BLaER1 (cell line): ENCODE results near the gene PLEKHD1.

ENCODE experiments used
- H3K27ac ChIP-seq: shearing (Covaris generic); formaldehyde crosslinking; 2 replicates; pipeline ENCODE4 v1.8.1; 2022
- H3K27me3 ChIP-seq: shearing (Covaris generic); formaldehyde crosslinking; 2 replicates; pipeline ENCODE4 v1.8.1; 2022
- H3K36me3 ChIP-seq: shearing (Covaris generic); formaldehyde crosslinking; 2 replicates; pipeline ENCODE4 v1.8.1; 2022
- H3K4me1 ChIP-seq: shearing (Covaris generic); formaldehyde crosslinking; 2 replicates; pipeline ENCODE4 v1.8.1; 2022
- H3K4me2 ChIP-seq: shearing (Covaris generic); formaldehyde crosslinking; 2 replicates; pipeline ENCODE4 v1.8.1; 2022
- H3K4me3 ChIP-seq: shearing (Covaris generic); formaldehyde crosslinking; 2 replicates; pipeline ENCODE4 v1.8.1; 2022
- H3K9ac ChIP-seq: shearing (Covaris generic); formaldehyde crosslinking; 2 replicates; pipeline ENCODE4 v1.8.1; 2022
- H3K9me3 ChIP-seq: shearing (Covaris generic); formaldehyde crosslinking; 2 replicates; pipeline ENCODE4 v1.8.1; 2022
- H4K20me1 ChIP-seq: shearing (Covaris generic); formaldehyde crosslinking; 2 replicates; pipeline ENCODE4 v1.8.1; 2022
- Cebpa-rat ChIP-seq: shearing (Covaris generic); IDR thresholded peaks from 2 replicates; pipeline ENCODE4 v1.8.1; 2022

The PLEKHD1 gene

GRCh38 chr14:69505338-69506240 lies 21.1 kb downstream of the PLEKHD1 start:
- Histone ChIP-seq H3K27me3 (no peaks in the 10 kb centered on the region), H3K9ac (no peak overlapping the region), H3K4me2 (no peak overlapping the region), H3K9me3 (no peaks in the 10 kb centered on the region), H3K36me3 (no peaks in the 10 kb centered on the region), H3K27ac (no peak overlapping the region), H3K4me1 (no peaks in the 10 kb centered on the region), H3K4me3 (no peak overlapping the region), H4K20me1 (no peaks in the 10 kb centered on the region)
- TF ChIP-seq Cebpa-rat = no peak

DNA sequence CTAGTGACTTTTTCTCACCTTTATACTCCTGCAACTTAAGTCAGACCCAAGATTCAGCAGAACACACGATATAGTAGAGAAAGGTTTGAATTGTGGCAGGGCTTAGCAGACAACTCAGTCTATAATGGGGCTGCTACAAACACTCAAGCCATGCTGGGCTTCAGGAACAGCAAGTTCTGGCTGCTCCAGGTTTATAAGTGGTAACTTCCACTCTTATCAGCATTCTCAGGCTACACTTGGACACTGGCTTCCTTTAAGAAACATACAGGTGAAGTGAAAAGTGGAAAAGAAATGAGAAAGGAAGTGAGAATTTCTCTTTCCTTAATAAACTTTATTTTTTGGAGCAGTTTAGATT lies 21.7 kb downstream of the PLEKHD1 start:
- H3K27ac ChIP-seq = no peak overlapping the region
- no peaks in the 10 kb centered on the region for H3K4me1 ChIP-seq

DNA sequence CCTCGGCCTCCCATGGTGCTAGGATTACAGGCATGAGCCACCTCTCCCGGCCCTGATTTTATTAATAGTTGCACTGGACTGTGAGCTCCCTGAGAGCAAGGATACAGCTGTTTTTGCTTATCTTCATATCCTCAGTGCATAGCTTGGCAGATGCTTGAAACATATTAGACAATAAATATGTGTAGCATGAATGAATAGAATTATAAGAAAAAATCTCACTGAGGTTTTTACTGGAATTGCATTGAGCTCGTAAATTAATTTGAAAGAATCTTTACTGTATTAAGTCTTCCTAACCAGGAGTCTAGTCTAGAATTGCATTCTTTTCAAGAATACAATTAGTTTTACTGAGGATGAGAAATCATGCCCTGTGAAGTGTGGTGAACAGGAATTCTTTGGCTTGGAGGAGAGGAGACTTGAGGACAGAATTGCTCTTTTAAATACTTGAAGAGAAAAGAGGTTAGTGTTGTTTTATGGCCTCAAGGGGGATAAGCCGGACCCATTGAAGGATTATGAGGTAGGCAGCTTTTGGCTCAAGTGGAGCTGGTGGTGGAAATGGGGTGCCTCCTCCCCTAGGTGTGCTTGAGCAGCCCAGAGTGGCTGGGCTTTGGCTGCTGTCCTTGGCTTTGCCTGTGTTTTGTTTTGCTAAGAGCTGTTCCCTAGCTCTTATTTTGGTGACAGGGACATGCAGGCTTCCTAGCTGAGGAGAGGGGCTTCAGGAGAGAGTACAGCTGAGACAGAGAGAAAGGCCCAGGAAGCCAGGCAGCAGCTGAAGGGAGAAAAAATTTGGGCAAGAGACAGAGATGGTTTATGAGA lies 34.0 kb downstream of the PLEKHD1 start:
- no peak overlapping the region for H3K27ac ChIP-seq
- H3K4me1 ChIP-seq = no peaks in the 10 kb centered on the region
- no peaks in the 10 kb centered on the region for H4K20me1 ChIP-seq
- no peak overlapping the region for H3K4me3 ChIP-seq
- H3K4me2 ChIP-seq = no peak overlapping the region
- no peaks in the 10 kb centered on the region for H3K9me3 ChIP-seq
- H3K36me3 ChIP-seq = no peaks in the 10 kb centered on the region
- H3K27me3 ChIP-seq = no peaks in the 10 kb centered on the region
- TF ChIP-seq Cebpa-rat = no peak
- H3K9ac ChIP-seq = no peak overlapping the region

More for the DNA sequence above, 21.7 kb downstream of the PLEKHD1 start:
- H3K36me3 ChIP-seq = no peaks in the 10 kb centered on the region
- H3K4me2 ChIP-seq = no peak overlapping the region
- H3K4me3 ChIP-seq = no peak overlapping the region
- TF ChIP-seq Cebpa-rat = no peak
- H3K9me3 ChIP-seq = no peaks in the 10 kb centered on the region
- no peaks in the 10 kb centered on the region for H4K20me1 ChIP-seq
- no peak overlapping the region for H3K9ac ChIP-seq
- H3K27me3 ChIP-seq = no peaks in the 10 kb centered on the region

DNA sequence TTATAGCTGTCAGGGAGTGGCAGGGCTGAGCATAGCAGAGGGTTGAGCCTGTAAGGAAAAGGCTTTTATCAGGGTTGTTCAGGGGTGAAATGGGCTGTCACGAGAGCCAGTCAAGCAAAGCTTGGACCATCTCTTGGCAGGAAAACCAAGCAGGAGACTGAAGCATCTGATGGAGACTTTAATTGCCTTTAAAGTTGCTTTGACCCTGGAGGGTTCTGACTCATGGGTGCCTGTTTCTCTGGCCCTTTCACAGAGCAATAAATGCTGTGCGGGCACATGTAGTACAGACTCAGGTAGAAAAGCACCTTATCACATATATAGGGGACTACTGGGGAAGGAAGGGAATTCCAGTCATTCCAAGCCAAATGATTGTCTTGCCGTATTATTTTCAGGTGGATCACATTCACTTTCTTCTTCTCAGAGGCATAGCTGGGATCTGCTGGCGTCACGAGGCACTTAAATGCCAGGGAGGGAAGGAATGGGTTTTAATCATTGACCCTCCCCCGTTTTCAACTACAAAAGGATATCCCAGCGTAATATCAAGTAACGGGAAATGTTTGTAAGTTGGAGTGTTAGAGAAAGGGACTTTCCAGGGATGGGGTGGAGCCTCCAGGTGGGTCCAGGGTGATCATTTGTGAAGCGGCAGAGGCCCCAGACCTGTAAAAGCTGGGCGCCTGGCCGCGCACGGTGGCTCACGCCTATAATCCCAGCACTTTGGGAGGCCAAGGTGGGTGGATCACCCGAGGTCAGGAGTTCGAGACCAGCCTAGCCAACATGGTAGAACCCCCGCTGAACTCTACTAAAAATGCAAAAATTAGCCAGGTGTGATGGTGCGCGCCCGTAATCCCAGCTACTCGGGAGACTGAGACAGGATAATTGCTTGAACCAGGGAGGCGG lies 34.9 kb downstream of the PLEKHD1 start:
- Histone ChIP-seq H3K4me3 (no peak overlapping the region), H3K9me3 (no peaks in the 10 kb centered on the region), H3K27me3 (no peaks in the 10 kb centered on the region), H3K4me1 (peaks cover 6% of the 10 kb centered on the region; the same call in 1 of the 2 replicates), H3K4me2 (no peak overlapping the region), H3K9ac (no peak overlapping the region), H3K27ac (no peak overlapping the region), H4K20me1 (no peaks in the 10 kb centered on the region), H3K36me3 (no peaks in the 10 kb centered on the region)
- no peak for TF ChIP-seq Cebpa-rat

DNA sequence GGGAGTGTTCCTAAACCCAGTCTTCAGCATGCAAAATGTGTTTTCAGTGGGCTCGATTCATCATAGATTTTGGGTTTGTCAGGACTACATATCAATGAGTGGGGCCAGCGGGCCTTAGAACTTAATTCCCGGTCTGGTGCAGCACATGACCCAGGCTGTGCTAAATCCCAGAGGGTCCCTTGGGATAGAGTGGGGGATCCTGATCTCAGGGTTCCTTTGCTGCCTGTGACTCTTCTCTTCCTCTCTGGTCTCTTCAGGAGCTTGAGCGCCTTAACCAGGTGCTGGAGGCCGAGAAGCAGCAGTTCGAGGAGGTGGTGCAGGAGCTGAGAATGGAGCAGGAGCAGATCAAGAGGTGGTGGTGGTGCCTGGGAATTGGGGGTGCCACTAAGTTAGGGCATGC lies 37.5 kb downstream of the PLEKHD1 start:
- no peaks in the 10 kb centered on the region for H3K9me3 ChIP-seq
- no peak overlapping the region for H3K9ac ChIP-seq
- H3K4me3 ChIP-seq = no peak overlapping the region
- no peaks in the 10 kb centered on the region for H3K36me3 ChIP-seq
- H3K27ac ChIP-seq = no peak overlapping the region
- TF ChIP-seq Cebpa-rat = no peak
- H3K4me1 ChIP-seq = peaks cover 6% of the 10 kb centered on the region; the same call in 1 of the 2 replicates
- no peak overlapping the region for H3K4me2 ChIP-seq
- H3K27me3 ChIP-seq = no peaks in the 10 kb centered on the region
- H4K20me1 ChIP-seq = no peaks in the 10 kb centered on the region

GRCh38 chr14:69525896-69526295 lies 41.4 kb downstream of the PLEKHD1 start:
- TF ChIP-seq Cebpa-rat = no peak
- no peak overlapping the region for H3K4me2 ChIP-seq
- H3K4me1 ChIP-seq = peaks cover 6% of the 10 kb centered on the region; the same call in 1 of the 2 replicates
- no peak overlapping the region for H3K9ac ChIP-seq
- no peaks in the 10 kb centered on the region for H3K27me3 ChIP-seq
- H3K27ac ChIP-seq = no peak overlapping the region
- no peak overlapping the region for H3K4me3 ChIP-seq
- H3K36me3 ChIP-seq = no peaks in the 10 kb centered on the region
- H3K9me3 ChIP-seq = no peaks in the 10 kb centered on the region
- H4K20me1 ChIP-seq = no peaks in the 10 kb centered on the region

- Histone ChIP-seq H3K9me3 (no peaks in the 10 kb centered on the region), H4K20me1 (no peaks in the 10 kb centered on the region), H3K9ac (no peak overlapping the region), H3K27ac (no peak overlapping the region), H3K27me3 (no peaks in the 10 kb centered on the region), H3K4me3 (no peak overlapping the region), H3K4me1 (peaks cover 6% of the 10 kb centered on the region; the same call in 1 of the 2 replicates), H3K36me3 (no peaks in the 10 kb centered on the region), H3K4me2 (no peak overlapping the region)
- no peak for TF ChIP-seq Cebpa-rat
Observed at GRCh38 chr14:69527635-69528034, 43.1 kb downstream of the PLEKHD1 start.

DNA sequence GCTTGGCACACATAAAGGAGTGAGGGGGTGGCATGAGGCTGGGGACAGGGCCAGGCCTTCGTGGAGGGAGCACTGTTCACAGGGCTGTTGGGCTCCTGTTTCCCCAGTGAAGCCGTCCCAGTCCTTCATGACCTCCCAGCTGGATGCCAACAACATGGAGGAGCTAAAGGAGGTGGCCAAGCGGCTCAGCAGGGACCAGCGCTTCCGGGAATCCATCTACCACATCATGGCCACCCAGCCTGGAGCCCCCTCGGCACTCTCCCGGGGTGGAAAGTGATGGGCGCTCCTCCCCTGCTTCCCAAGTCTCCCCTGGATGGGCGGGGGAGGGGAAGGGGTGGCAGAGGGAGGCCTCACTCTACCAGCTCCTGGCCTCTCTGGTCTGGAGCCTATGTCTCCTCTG lies 43.6 kb downstream of the PLEKHD1 start:
- Histone ChIP-seq H3K27me3 (no peaks in the 10 kb centered on the region), H4K20me1 (no peaks in the 10 kb centered on the region), H3K27ac (no peak overlapping the region), H3K36me3 (no peaks in the 10 kb centered on the region), H3K9ac (no peak overlapping the region), H3K4me2 (no peak overlapping the region), H3K4me3 (no peak overlapping the region), H3K4me1 (peaks cover 6% of the 10 kb centered on the region; the same call in 1 of the 2 replicates), H3K9me3 (no peaks in the 10 kb centered on the region)
- no peak for TF ChIP-seq Cebpa-rat

DNA sequence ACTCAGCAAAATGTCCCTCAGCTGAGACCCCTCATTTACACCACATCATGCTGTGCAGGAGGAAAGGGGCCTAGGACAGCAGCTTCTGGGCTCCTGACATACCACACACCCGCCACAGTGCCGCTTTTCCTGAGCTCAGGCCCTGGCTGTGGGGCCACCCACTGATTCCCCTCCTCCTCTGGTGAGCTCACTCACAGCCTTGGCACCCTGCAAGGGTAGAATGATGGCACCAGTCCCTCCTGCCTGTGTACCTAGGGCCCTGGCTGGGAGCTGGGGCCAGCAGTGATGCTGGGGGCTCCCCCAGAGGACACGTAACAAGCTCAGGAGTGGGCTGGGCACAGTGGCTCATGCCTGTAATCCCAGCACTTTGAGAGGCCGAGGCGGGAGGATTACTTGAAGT lies 44.4 kb downstream of the PLEKHD1 start:
- no peak for TF ChIP-seq Cebpa-rat
- no peaks in the 10 kb centered on the region for H3K36me3 ChIP-seq

More for the DNA sequence above, 44.4 kb downstream of the PLEKHD1 start:
- no peaks in the 10 kb centered on the region for H3K9me3 ChIP-seq
- H4K20me1 ChIP-seq = no peaks in the 10 kb centered on the region
- H3K4me3 ChIP-seq = no peak overlapping the region
- peaks cover 4% of the 10 kb centered on the region; the same call in 1 of the 2 replicates for H3K4me1 ChIP-seq
- no peaks in the 10 kb centered on the region for H3K27me3 ChIP-seq
- H3K9ac ChIP-seq = no peak overlapping the region
- H3K27ac ChIP-seq = no peak overlapping the region
- no peak overlapping the region for H3K4me2 ChIP-seq
